Measurements from ENCODE around the gene TBXAS1. TPM values are rescaled to one million over a fixed set of nuclear protein-coding genes. Genes with fewer than 3 reads are reported as not detected.
A peak's percentile ranks its signal among the peaks of the same experiment; 100 is the strongest.

Gene TBXAS1
- total RNA-seq, 2 donors from 2014 or later = 30.1 to 66.6 TPM

DNA sequence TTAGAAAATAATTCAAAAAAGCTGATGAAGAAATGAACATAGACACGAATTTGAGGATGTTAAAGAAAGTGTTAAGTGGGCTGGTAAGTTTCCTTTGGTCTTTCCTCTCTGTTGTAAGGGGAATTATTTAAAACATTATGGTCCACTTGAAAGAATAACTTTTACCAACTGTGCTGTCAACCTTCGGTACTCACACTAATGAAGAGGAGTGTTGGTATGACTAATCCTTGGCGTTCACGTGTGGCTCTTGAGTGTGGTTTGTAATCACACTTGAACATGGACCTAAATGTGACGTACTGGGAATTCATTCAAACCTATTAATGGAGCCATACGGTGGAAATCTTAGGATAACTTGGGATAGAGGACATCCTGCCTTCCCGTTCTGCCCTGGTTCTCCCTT, 41.3 kb downstream of the TBXAS1 start:
- Histone ChIP-seq H3K36me3 (no peaks in the 10 kb centered on the region), H3K9me3 (no peaks in the 10 kb centered on the region), H3K4me1 (ENCODE audit: control insufficient read depth in 1 of 2, low read depth in 2 of 2) (peaks cover 0 to 31% of the 10 kb centered on the region in 2 donors), H3K27ac (no peak overlapping the region), H3K4me3 (no peak overlapping the region), H3K27me3 (replicated peaks; ENCODE audit: insufficient read depth) (no peaks in the 10 kb centered on the region)
- DNase-seq (ENCODE audit: low spot score) = no peak
- no peak for ATAC-seq (ENCODE audit: insufficient number of reproducible peaks, low FRiP score, low read depth)
- no peak for TF ChIP-seq CTCF (IDR thresholded peaks at IDR 0.05)

GRCh38 chr7:139871331-139871730, 42.3 kb downstream of the TBXAS1 start:
- peak overlapping the region; percentile 15 for H3K4me3 ChIP-seq
- ATAC-seq (ENCODE audit: insufficient number of reproducible peaks, low FRiP score, low read depth) (no peak), DNase-seq (ENCODE audit: low spot score) (no peak)
- no peaks in the 10 kb centered on the region for H3K36me3 ChIP-seq
- H3K9me3 ChIP-seq = no peaks in the 10 kb centered on the region
- H3K27ac ChIP-seq = no peak overlapping the region
- H3K4me1 ChIP-seq (ENCODE audit: control insufficient read depth in 1 of 2, low read depth in 2 of 2) = peaks cover 0 to 35% of the 10 kb centered on the region in 2 donors
- H3K27me3 ChIP-seq (replicated peaks; ENCODE audit: insufficient read depth) = no peaks in the 10 kb centered on the region
- TF ChIP-seq CTCF (IDR thresholded peaks at IDR 0.05) = no peak

DNA sequence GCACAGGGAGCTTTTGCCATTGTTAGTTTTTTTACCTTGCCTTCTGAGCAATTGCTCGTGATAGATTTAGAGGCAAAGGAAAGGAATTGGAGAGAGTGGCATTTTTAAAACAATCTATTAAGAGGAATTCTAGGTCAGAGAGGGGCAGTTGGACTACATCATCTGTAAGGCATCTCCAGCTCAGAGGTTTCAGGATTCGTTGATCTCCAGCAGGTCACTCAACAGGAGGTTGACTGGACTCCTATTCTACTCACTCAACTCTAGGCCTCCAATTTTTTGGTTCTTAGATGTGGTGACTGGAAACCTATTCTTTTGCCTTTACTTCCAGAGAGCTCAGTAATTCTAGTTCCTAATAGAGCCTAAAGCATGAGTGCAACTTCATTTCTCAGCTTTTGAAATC, 42.8 kb downstream of the TBXAS1 start:
- H3K4me3 ChIP-seq = no peak overlapping the region
- no peaks in the 10 kb centered on the region for H3K36me3 ChIP-seq
- no peak for DNase-seq (ENCODE audit: low spot score)
- H3K27ac ChIP-seq = no peak overlapping the region
- no peak for ATAC-seq (ENCODE audit: insufficient number of reproducible peaks, low FRiP score, low read depth)
- no peaks in the 10 kb centered on the region for H3K9me3 ChIP-seq
- H3K27me3 ChIP-seq (replicated peaks; ENCODE audit: insufficient read depth) = no peaks in the 10 kb centered on the region
- no peak for TF ChIP-seq CTCF (IDR thresholded peaks at IDR 0.05)
- H3K4me1 ChIP-seq (ENCODE audit: control insufficient read depth in 1 of 2, low read depth in 2 of 2) = peaks cover 0 to 35% of the 10 kb centered on the region in 2 donors

DNA sequence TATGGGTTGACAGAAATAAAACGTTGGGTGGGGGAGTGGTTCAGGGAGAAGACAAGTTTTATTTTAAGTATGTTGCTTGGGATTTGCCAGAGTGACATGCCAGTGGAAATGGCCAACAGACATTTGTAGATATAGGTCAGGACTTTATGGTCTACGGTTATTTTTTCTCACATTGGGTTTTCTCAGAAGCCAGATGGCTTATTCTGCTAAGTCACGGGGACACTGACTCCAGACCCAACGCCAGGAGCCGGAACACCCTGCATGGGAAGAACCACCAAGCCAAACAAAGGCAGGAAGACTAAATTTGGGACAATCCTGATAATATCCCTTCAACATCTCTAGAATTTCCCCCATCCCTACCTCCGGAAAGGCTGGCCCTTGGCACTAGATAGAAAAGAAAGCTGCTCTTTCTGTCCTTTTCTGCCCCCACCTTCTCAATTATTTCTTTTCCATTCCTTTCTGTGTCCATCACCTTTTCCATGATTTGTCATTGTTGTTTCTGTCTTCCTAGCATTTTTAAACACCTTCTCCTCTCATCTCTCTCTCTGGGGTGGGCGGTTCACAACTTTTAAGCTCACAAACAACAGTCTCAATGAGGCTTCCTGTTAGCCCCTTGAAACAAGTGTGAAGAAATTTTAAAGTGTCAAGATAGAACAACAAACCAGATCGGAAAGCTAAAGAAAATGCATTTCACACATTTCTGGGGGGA, 44.7 kb downstream of the TBXAS1 start:
- DNase-seq (ENCODE audit: low spot score) (no peak), ATAC-seq (ENCODE audit: insufficient number of reproducible peaks, low FRiP score, low read depth) (no peak)
- Histone ChIP-seq H3K4me1 (ENCODE audit: control insufficient read depth in 1 of 2, low read depth in 2 of 2) (peaks cover 0 to 35% of the 10 kb centered on the region in 2 donors), H3K4me3 (no peak overlapping the region), H3K9me3 (no peaks in the 10 kb centered on the region), H3K27ac (peak overlapping the region in 1 of 2 donors; percentile 15), H3K27me3 (replicated peaks; ENCODE audit: insufficient read depth) (no peaks in the 10 kb centered on the region), H3K36me3 (no peaks in the 10 kb centered on the region)
- no peak for TF ChIP-seq CTCF (IDR thresholded peaks at IDR 0.05)

- ATAC-seq (ENCODE audit: insufficient number of reproducible peaks, low FRiP score, low read depth) (no peak), DNase-seq (ENCODE audit: low spot score) (no peak)
- Histone ChIP-seq H3K27ac (no peak overlapping the region), H3K9me3 (no peaks in the 10 kb centered on the region), H3K4me1 (ENCODE audit: control insufficient read depth in 1 of 2, low read depth in 2 of 2) (peaks cover 0 to 35% of the 10 kb centered on the region in 2 donors), H3K27me3 (replicated peaks; ENCODE audit: insufficient read depth) (no peaks in the 10 kb centered on the region), H3K4me3 (no peak overlapping the region), H3K36me3 (no peaks in the 10 kb centered on the region)
- TF ChIP-seq CTCF (IDR thresholded peaks at IDR 0.05) = no peak
Observed at GRCh38 chr7:139874302-139874629, 45.2 kb downstream of the TBXAS1 start.

All from thoracic aorta (tissue), 2 donors.